ENCODE data around the gene OR4N5.

DNA sequence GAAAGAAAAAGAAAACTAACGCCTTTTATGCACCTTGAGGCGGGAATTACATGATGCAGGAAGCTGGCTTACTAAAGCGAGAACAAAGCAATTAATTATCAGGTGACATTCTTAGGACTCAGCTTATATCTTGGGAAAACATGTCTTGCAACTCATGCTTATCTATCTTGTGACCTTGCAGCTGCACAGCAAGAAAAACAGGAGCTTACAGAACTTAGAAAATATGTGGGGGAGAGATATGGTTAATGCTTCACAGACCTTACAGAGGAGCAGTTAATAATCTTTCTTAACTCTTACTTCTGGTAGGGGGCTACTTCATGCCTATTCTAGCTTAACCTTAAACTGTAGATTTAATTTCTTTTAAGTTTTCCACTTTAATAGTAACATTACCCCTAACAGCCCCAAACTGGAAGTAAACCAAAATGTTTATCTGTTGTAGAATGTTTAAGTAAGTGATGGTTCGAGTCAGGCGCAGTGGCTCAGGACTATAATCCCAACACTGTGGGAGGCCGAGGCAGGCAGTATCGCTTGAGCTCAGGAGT lies 38.9 kb downstream of the OR4N5 start:
- TF ChIP-seq, protein P1, sequence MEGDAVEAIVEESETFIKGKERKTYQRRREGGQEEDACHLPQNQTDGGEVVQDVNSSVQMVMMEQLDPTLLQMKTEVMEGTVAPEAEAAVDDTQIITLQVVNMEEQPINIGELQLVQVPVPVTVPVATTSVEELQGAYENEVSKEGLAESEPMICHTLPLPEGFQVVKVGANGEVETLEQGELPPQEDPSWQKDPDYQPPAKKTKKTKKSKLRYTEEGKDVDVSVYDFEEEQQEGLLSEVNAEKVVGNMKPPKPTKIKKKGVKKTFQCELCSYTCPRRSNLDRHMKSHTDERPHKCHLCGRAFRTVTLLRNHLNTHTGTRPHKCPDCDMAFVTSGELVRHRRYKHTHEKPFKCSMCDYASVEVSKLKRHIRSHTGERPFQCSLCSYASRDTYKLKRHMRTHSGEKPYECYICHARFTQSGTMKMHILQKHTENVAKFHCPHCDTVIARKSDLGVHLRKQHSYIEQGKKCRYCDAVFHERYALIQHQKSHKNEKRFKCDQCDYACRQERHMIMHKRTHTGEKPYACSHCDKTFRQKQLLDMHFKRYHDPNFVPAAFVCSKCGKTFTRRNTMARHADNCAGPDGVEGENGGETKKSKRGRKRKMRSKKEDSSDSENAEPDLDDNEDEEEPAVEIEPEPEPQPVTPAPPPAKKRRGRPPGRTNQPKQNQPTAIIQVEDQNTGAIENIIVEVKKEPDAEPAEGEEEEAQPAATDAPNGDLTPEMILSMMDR (IDR thresholded peaks at IDR 0.05; ENCODE audit: insufficient read depth, low read length, poor library complexity, severe bottlenecking), result no peak
- no peak for TF ChIP-seq EZH2phosphoT487 (conservative IDR thresholded peaks at IDR 0.05; ENCODE audit: low read length)

Measured in SU-DHL-6 (cell line).